ENCODE measurements around the gene ARV1.
"Not testable (repeated sequence)": the region's sequence is repeated elsewhere in the genome, so short reads cannot be mapped to it uniquely, and the experiment has no call there.

ARV1 gene

GRCh38 chr1:231045286-231045685, 66.4 kb downstream of the ARV1 start:
- H3K27ac ChIP-seq: no peak overlapping the region
- TF ChIP-seq ZFX (IDR thresholded peaks at IDR 0.05; ENCODE audit: borderline replicate concordance) (no peak), CTCF (IDR thresholded peaks at IDR 0.05) (no peak)

- not testable (repeated sequence) for H3K27ac ChIP-seq
These were observed 67.2 kb downstream of the ARV1 start for GRCh38 chr1:231045921-231046729.

- H3K27ac ChIP-seq: no peak overlapping the region
- no peak for TF ChIP-seq ZFX (IDR thresholded peaks at IDR 0.05; ENCODE audit: borderline replicate concordance)
- no peak for TF ChIP-seq CTCF (IDR thresholded peaks at IDR 0.05)
These were observed 68.0 kb downstream of the ARV1 start for GRCh38 chr1:231046730-231047395.

GRCh38 chr1:231047529-231047928, 68.6 kb downstream of the ARV1 start:
- H3K27ac ChIP-seq: not testable (repeated sequence)

DNA sequence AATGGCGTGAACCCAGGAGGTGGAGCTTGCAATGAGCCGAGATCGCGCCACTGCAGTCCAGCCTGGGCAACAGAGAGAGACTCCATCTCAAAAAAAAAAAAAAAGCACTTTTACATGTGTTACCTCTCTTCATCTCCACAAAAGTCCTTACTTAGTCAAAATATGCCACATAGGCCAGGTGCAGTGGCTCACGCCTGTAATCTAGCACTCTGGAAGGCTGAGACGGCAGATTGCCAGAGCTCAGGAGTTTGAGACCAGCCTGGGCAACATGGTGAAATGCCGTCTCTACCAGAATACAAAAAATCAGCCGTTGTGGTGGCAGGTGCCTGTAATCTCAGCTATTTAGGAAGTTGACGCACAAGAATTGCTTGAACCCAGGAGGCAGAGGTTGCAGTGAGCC, 69.5 kb downstream of the ARV1 start:
- H3K27ac ChIP-seq: not testable (repeated sequence)

DNA sequence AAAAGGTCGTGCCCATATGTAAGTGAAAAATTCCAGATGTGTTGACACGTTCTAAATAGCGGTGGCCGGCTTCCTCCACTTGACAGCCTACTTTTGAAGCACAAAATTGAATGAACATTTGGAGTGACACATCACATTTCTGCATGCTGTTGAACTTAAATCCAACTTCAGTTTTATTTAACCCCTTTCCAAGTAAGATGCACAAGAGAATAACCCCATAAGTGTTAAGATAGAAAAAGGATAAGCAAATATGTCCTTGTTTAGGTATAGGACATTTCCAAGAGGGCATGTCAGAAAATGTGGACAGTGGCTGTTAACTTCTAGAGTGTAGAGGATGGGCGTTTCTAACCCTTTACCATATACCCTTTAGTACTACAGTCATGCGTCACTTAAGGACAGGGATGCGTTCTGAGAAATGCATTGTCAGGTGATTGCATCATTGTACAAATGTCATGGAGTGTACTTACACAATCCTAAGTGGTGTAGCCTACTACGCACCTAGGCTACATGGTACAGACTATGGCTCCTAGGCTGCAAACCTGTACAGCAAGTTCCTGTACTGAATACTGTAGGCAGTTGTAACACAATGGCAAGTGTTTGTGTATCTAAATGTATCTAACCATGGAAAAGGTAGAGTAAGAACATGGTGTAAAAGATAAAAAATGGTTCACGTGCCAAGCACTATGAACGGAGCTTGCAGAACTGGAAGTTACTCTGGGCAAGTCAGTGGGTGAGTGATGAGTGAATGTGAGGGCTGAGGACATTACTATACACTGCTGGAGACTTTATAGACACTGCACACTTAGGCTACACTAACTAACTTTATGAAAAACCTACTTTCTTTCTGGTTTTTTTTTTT, 70.5 kb downstream of the ARV1 start:
- H3K27ac ChIP-seq: no peak overlapping the region
- TF ChIP-seq ZFX (IDR thresholded peaks at IDR 0.05; ENCODE audit: borderline replicate concordance) (no peak), CTCF (IDR thresholded peaks at IDR 0.05) (no peak)

All from 22Rv1 (cell line).